MCF 10A (cell line): ENCODE data around the gene CXorf65. TPM values are rescaled to one million over a fixed set of nuclear protein-coding genes. Genes with fewer than 3 reads are reported as not detected.

ENCODE experiments used
- BruUV-seq: library from RNA; stranded (reverse); fragments of 400-500 nt; replicated peaks from 2 replicates; lab custom pipeline; 2021; lab: Mats Ljungman, UMichigan
- CTCF ChIA-PET: fragments of 300-600 bp; sonication (Branson Sonifier 250); formaldehyde crosslinking; extraction: SDS; loops from one replicate; lab custom pipeline; 2021; ENCODE audit warnings: antibody characterized with exemption, inconsistent platforms; lab: Yijun Ruan, JAX
- POLR2A ChIA-PET: fragments of 300-600, 350-650 bp; sonication (Branson Sonifier 250); formaldehyde crosslinking; extraction: SDS; loops from one replicate; lab custom pipeline; 2020; ENCODE audit warnings: antibody characterized with exemption, inconsistent platforms; lab: Yijun Ruan, JAX
- DNase-seq: peaks from one replicate; pipeline ENCODE4 v3.0.0-alpha.2; 2018; ENCODE audit not compliant: unreplicated experiment
- H3K27ac Mint-ChIP-seq: one replicate; pipeline ENCODE4 v1.8.0; 2022; ENCODE audit warnings: mild to moderate bottlenecking, low read depth, mixed read lengths; ENCODE audit not compliant: unreplicated experiment
- H3K27me3 Mint-ChIP-seq: one replicate; pipeline ENCODE4 v1.8.0; 2022; ENCODE audit warnings: mixed read lengths; ENCODE audit not compliant: insufficient read depth, unreplicated experiment
- H3K36me3 Mint-ChIP-seq: one replicate; pipeline ENCODE4 v1.8.0; 2022; ENCODE audit warnings: mild to moderate bottlenecking, moderate library complexity, mixed read lengths; ENCODE audit not compliant: insufficient read depth, unreplicated experiment
- H3K4me1 Mint-ChIP-seq: one replicate; pipeline ENCODE4 v1.8.0; 2022; ENCODE audit warnings: mixed read lengths; ENCODE audit not compliant: insufficient read depth, unreplicated experiment
- H3K4me3 Mint-ChIP-seq: one replicate; pipeline ENCODE4 v1.8.0; 2022; ENCODE audit warnings: mild to moderate bottlenecking, moderate library complexity, mixed read lengths; ENCODE audit not compliant: unreplicated experiment
- H3K9me3 Mint-ChIP-seq: one replicate; pipeline ENCODE4 v1.8.0; 2022; ENCODE audit warnings: mixed read lengths; ENCODE audit not compliant: unreplicated experiment
- CTCF ChIP-seq: fragments of 200-600 bp; IDR thresholded peaks from one replicate; pipeline ENCODE4 v1.8.0; 2022; ENCODE audit warnings: antibody characterized with exemption, mild to moderate bottlenecking; ENCODE audit not compliant: unreplicated experiment
- intact Hi-C: fragments of 100-400 bp; cut with micrococcal nuclease; formaldehyde crosslinking; loops from 2 replicates; pipeline ENCODE4 v1.14.1; 2022
- total RNA-seq: library from RNA; stranded (reverse); gene quantifications from 2 replicates; pipeline ENCODE4 v1.2.3, GENCODE V29; 2022

The CXorf65 gene
- total RNA-seq, 1 experiment from 2014 or later, result not detected

GRCh38 chrX:71082124-71082647 is 24.4 kb downstream of the CXorf65 start:
- ChIA-PET CTCF (no interaction called here), POLR2A (interaction anchor here (1.1 kb wide), 1 partner anchor 9 kb away, joined by 3 read pairs; no protein-coding TSS in a partner anchor)
- Mint-ChIP-seq H3K27ac (no peak overlapping the region), H3K4me3 (no peak overlapping the region), H3K36me3 (no peaks in the 10 kb centered on the region), H3K9me3 (no peaks in the 10 kb centered on the region), H3K4me1 (peaks cover 6% of the 10 kb centered on the region), H3K27me3 (peaks cover 21% of the 10 kb centered on the region)
- intact Hi-C loops, result no loop called here
- BruUV-seq, result no TSS peak
- no peak for DNase-seq
- TF ChIP-seq CTCF, result no peak

GRCh38 chrX:71081330-71082123 is 25.0 kb downstream of the CXorf65 start:
- peaks cover 6% of the 10 kb centered on the region for H3K4me1 Mint-ChIP-seq
- ChIA-PET POLR2A (interaction anchor here (0.5 to 1.1 kb wide), 3 partner anchors 8 to 448 kb away, joined by 3 read pairs; no protein-coding TSS in a partner anchor), CTCF (no interaction called here)
- BruUV-seq, result no TSS peak
- intact Hi-C loops, result no loop called here
- H3K27ac Mint-ChIP-seq, result no peak overlapping the region
- no peak for TF ChIP-seq CTCF
- no peaks in the 10 kb centered on the region for H3K36me3 Mint-ChIP-seq
- DNase-seq, result peak; percentile 67
- peaks cover 25% of the 10 kb centered on the region for H3K27me3 Mint-ChIP-seq
- no peaks in the 10 kb centered on the region for H3K9me3 Mint-ChIP-seq
- no peak overlapping the region for H3K4me3 Mint-ChIP-seq

- POLR2A ChIA-PET, result no interaction called here
- H3K27ac Mint-ChIP-seq, result no peak overlapping the region
- peaks cover 6% of the 10 kb centered on the region for H3K9me3 Mint-ChIP-seq
- no peaks in the 10 kb centered on the region for H3K36me3 Mint-ChIP-seq
- peaks cover 46% of the 10 kb centered on the region for H3K27me3 Mint-ChIP-seq
- no peak overlapping the region for H3K4me3 Mint-ChIP-seq
- H3K4me1 Mint-ChIP-seq, result peaks cover 22% of the 10 kb centered on the region
- no peak for DNase-seq
- CTCF ChIA-PET, result interaction anchor here (1.4 kb wide), 1 partner anchor 58 kb away, joined by 4 read pairs; no protein-coding TSS in a partner anchor
- no peak for TF ChIP-seq CTCF
- BruUV-seq, result no TSS peak
- intact Hi-C loops, result no loop called here
These were observed 36.0 kb downstream of the CXorf65 start for GRCh38 chrX:71070531-71070930.
